RWPE2 (cell line): Measurements from ENCODE around the gene ACVRL1.

Experiments
- ATAC-seq: fragments of 200-7000 bp; cut with Tn5 transposase; 3 replicates; pipeline ENCODE4 v1.9.1; 2021; ENCODE audit warnings: low read depth
- DNase-seq: peaks from one replicate; pipeline ENCODE4 v3.0.0-alpha.2; 2020; ENCODE audit warnings: low spot score
- H3K27ac ChIP-seq: fragments of 450-650 bp; 2 replicates; pipeline ENCODE4 v1.5.1; 2017; ENCODE audit warnings: mild to moderate bottlenecking; ENCODE audit not compliant: poor library complexity, severe bottlenecking
- H3K27me3 ChIP-seq: fragments of 250-450 bp; sonication (Bioruptor Pico); 2 replicates; pipeline ENCODE4 v1.5.1; 2021; ENCODE audit warnings: mild to moderate bottlenecking, moderate library complexity; ENCODE audit not compliant: insufficient read depth, poor library complexity, severe bottlenecking
- H3K36me3 ChIP-seq: fragments of 250-450 bp; sonication (Bioruptor Pico); 2 replicates; pipeline ENCODE4 v1.5.1; 2020; ENCODE audit warnings: low read depth, mild to moderate bottlenecking, moderate library complexity
- H3K4me1 ChIP-seq: fragments of 250-450 bp; sonication (Bioruptor Pico); 2 replicates; pipeline ENCODE4 v1.5.1; 2021; ENCODE audit warnings: mild to moderate bottlenecking, moderate library complexity; ENCODE audit not compliant: insufficient read depth, poor library complexity, severe bottlenecking
- H3K4me3 ChIP-seq: fragments of 250-450 bp; sonication (Bioruptor Pico); 2 replicates; pipeline ENCODE4 v1.5.1; 2021; ENCODE audit warnings: mild to moderate bottlenecking, moderate library complexity; ENCODE audit not compliant: severe bottlenecking
- H3K9me3 ChIP-seq: fragments of 250-450 bp; sonication (Bioruptor Pico); 2 replicates; pipeline ENCODE4 v1.5.1; 2021; ENCODE audit warnings: mild to moderate bottlenecking, moderate library complexity; ENCODE audit not compliant: severe bottlenecking
- TF ChIP-seq, protein P1 (sequence below): fragments of 450-650 bp; IDR thresholded peaks from one replicate; pipeline ENCODE4 v1.5.1; 2017; ENCODE audit warnings: mild to moderate bottlenecking, moderate library complexity; ENCODE audit not compliant: poor library complexity, severe bottlenecking

The ACVRL1 gene

DNA sequence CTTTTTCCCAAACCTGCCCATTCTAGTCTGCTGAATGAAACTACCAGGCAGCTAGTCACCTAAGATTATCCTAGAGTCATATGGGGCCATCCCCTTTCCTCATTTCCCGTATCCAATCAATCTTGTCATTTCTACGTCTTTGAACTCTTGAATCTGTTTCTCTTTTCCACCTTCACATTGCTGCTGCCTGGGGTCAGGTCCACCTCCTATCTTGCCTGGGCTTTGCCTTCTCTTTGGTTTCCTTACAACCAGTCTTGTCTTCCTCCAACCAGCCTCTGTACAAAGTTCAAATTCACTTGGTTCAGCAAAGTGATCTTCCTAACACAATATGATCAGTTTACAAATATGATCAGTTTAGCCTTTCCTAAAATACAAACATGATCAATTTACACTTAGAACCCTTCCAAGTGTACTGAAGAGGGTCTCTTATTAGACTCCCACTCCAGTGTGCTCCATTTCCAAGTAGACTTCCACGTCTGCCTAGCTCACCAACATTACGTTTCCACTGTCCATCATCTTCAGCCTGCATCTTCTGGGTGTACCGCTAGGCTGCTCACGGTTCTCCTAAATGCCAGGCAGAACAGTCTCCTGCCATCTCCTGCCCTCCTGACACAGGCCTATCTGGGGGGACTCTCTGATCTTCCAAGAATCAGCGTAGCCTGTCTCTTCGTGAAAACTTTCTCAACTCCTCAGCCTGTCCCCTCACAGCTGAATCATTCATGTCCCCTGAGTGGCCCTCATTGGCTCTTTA lies 40.1 kb downstream of the ACVRL1 start:
- TF ChIP-seq, protein P1, sequence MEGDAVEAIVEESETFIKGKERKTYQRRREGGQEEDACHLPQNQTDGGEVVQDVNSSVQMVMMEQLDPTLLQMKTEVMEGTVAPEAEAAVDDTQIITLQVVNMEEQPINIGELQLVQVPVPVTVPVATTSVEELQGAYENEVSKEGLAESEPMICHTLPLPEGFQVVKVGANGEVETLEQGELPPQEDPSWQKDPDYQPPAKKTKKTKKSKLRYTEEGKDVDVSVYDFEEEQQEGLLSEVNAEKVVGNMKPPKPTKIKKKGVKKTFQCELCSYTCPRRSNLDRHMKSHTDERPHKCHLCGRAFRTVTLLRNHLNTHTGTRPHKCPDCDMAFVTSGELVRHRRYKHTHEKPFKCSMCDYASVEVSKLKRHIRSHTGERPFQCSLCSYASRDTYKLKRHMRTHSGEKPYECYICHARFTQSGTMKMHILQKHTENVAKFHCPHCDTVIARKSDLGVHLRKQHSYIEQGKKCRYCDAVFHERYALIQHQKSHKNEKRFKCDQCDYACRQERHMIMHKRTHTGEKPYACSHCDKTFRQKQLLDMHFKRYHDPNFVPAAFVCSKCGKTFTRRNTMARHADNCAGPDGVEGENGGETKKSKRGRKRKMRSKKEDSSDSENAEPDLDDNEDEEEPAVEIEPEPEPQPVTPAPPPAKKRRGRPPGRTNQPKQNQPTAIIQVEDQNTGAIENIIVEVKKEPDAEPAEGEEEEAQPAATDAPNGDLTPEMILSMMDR = no peak
- no peak overlapping the region for H3K4me3 ChIP-seq
- ATAC-seq (no peak), DNase-seq (no peak)
- no peaks in the 10 kb centered on the region for H3K27me3 ChIP-seq
- no peaks in the 10 kb centered on the region for H3K4me1 ChIP-seq
- H3K27ac ChIP-seq = no peak overlapping the region
- H3K36me3 ChIP-seq = no peaks in the 10 kb centered on the region
- H3K9me3 ChIP-seq = peaks cover 11% of the 10 kb centered on the region

DNA sequence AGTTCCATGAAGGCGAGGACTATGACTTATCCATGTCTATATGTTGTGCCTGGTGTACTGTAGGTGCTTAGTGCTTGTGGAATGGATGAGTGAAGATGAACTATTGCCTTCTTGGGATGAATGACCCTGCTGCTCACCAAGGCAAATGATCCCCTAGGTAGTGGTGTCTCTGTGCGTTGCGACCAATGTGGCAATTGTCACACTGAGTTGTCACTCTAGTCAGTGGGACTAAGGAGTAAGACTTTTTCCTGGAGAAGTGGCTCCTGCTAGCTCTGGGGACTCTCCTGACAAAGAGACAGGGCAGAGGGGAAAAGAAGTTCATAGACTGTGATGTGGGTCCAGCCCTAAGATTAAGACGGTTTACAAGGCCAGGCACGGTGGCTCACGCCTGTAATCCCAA lies 40.8 kb downstream of the ACVRL1 start:
- Histone ChIP-seq H3K4me1 (no peaks in the 10 kb centered on the region), H3K27me3 (no peaks in the 10 kb centered on the region), H3K27ac (no peak overlapping the region), H3K4me3 (no peak overlapping the region), H3K36me3 (no peaks in the 10 kb centered on the region), H3K9me3 (peaks cover 11% of the 10 kb centered on the region)
- no peak for DNase-seq
- TF ChIP-seq, protein P1 = no peak
- ATAC-seq = no peak

DNA sequence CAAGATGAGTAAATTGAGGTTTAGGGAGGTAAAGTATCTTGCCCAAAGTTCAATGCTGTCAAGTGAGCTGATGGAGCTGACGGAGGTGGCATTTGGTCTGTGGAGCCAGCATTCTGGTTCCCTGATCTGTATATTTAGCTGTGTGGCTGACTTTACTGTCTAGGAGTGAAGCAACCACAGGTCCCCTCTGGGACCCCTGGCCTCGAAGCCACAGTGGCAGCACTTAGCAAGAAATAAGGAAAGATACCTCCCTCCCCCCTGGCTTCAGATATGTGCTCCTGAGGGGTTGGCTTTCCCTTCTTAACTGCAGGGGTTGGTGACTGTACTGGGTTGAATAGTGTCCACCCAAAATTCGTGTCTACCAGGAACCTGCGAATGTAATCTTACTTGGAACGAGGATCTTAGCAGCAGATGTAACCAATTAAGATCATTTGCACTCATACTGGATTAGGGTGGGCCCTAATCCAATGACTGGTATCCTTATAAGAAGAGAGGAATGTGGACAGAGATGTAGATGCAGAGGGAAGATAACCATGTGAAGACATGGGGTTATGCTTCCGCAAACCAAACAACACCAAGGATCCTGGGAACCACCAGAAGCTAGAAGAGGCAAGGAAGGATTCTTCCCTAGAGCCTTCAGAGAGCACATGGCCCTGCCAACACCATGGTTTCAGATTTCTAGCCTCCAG lies 42.2 kb downstream of the ACVRL1 start:
- H3K27me3 ChIP-seq = no peaks in the 10 kb centered on the region
- H3K9me3 ChIP-seq = peaks cover 7% of the 10 kb centered on the region
- H3K36me3 ChIP-seq = no peaks in the 10 kb centered on the region
- DNase-seq = no peak
- H3K4me1 ChIP-seq = peaks cover 13% of the 10 kb centered on the region
- no peak overlapping the region for H3K27ac ChIP-seq
- no peak overlapping the region for H3K4me3 ChIP-seq
- no peak for ATAC-seq
- TF ChIP-seq, protein P1 = no peak

DNA sequence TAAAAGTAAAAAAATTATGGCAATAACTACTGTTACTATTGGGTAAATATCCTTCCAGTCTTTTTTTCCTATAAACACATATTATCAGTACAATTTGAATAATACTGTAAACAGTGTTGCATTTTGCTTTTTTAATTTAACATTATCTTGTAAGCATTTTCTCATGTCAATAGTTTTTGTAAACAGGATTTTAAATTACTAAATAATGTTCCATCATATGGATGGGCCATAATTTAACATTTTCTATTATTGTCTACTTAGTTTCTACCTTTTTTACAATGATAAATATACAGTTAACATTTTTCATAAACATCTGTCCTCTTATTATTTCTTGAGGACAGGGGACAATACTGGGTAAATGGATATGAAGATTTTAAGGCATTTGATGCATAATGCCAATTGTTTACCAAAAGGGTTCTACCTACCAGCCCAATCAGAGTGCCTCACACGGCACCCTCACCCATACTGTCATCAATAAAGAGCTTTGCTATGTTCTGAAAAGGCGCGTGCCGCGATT lies 43.4 kb downstream of the ACVRL1 start:
- H3K4me1 ChIP-seq = peaks cover 22% of the 10 kb centered on the region
- DNase-seq = no peak
- no peaks in the 10 kb centered on the region for H3K9me3 ChIP-seq
- no peak overlapping the region for H3K27ac ChIP-seq
- ATAC-seq = no peak
- H3K27me3 ChIP-seq = no peaks in the 10 kb centered on the region
- TF ChIP-seq, protein P1 = no peak
- no peaks in the 10 kb centered on the region; the same call in 1 of the 2 replicates for H3K36me3 ChIP-seq
- peak overlapping the region; percentile 79 for H3K4me3 ChIP-seq
